Measurements from ENCODE around the gene AK3.

DNA sequence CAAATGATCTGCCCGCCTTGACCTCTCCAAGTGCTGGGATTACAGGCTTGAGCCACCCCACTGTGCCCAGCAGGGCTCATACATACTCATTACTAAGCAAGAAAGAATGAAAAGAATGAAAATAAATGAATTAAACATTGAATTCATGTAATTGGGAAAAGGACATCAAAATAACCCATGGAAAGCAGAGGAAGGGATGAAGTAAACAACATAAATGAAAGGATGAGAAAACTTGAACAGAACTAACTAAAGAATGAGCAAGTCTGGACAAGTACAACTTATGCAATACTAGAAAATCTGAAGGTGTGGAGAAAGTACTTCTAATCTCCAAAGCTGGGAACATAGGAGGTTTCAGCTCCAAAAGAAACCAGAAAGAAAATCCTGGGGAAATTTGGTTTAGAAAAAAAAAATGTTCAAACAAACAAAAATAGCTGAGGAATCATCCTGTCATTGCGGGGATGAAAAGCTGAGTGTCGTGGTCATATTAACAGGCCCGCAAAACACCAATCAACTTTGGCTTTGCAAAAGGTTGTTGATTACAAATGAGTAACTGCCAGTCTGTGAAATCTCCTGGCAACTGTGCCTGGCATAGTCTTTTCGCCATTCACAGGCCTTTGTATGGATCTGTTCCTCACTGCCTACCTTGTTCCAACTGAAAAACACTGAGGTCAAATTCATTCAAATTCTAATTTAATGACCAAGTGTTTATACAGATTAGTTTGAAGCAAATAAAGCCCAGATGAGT is 2.3 kb upstream of the AK3 start:
- TF ChIP-seq, protein P1, sequence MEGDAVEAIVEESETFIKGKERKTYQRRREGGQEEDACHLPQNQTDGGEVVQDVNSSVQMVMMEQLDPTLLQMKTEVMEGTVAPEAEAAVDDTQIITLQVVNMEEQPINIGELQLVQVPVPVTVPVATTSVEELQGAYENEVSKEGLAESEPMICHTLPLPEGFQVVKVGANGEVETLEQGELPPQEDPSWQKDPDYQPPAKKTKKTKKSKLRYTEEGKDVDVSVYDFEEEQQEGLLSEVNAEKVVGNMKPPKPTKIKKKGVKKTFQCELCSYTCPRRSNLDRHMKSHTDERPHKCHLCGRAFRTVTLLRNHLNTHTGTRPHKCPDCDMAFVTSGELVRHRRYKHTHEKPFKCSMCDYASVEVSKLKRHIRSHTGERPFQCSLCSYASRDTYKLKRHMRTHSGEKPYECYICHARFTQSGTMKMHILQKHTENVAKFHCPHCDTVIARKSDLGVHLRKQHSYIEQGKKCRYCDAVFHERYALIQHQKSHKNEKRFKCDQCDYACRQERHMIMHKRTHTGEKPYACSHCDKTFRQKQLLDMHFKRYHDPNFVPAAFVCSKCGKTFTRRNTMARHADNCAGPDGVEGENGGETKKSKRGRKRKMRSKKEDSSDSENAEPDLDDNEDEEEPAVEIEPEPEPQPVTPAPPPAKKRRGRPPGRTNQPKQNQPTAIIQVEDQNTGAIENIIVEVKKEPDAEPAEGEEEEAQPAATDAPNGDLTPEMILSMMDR (IDR thresholded peaks at IDR 0.05) = no peak
- TF ChIP-seq POLR2A (IDR thresholded peaks at IDR 0.05) (no peak), POLR2AphosphoS5 (IDR thresholded peaks at IDR 0.05) (no peak), EP300 (IDR thresholded peaks at IDR 0.05) (no peak)

Measured in upper lobe of left lung (tissue), 4 donors.